ENCODE results near the gene SLC8A3.

DNA sequence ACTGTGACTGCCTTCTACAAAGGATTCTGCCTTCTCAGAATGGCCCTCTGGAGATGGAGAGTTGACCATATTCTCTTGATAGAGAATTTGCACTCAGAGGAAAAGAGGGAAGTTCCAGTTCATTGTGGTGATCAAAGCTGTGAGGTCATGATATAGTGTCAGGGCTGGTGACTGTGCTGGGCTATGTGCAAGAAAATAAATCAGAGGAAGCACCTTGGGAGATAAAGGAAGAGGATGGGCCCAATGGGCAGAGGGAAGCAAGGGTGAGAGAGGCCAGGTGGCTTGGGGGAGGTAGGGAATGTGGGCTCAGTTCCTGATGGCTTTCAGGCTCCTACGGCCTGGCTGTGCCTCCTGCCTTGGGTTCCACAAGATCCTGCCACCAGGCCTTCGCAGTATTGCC, 145.8 kb downstream of the SLC8A3 start:
- TF ChIP-seq, protein P1, sequence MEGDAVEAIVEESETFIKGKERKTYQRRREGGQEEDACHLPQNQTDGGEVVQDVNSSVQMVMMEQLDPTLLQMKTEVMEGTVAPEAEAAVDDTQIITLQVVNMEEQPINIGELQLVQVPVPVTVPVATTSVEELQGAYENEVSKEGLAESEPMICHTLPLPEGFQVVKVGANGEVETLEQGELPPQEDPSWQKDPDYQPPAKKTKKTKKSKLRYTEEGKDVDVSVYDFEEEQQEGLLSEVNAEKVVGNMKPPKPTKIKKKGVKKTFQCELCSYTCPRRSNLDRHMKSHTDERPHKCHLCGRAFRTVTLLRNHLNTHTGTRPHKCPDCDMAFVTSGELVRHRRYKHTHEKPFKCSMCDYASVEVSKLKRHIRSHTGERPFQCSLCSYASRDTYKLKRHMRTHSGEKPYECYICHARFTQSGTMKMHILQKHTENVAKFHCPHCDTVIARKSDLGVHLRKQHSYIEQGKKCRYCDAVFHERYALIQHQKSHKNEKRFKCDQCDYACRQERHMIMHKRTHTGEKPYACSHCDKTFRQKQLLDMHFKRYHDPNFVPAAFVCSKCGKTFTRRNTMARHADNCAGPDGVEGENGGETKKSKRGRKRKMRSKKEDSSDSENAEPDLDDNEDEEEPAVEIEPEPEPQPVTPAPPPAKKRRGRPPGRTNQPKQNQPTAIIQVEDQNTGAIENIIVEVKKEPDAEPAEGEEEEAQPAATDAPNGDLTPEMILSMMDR (IDR thresholded peaks at IDR 0.05), result no peak
- TF ChIP-seq POLR2AphosphoS5 (IDR thresholded peaks at IDR 0.05; ENCODE audit: low read depth, low read length) (no peak), SIN3A (IDR thresholded peaks at IDR 0.05; ENCODE audit: borderline replicate concordance, insufficient read depth, low read depth, low read length) (no peak), TCF7L2 (IDR thresholded peaks at IDR 0.05; ENCODE audit: low read depth, low read length) (no peak)
